IMR-90 (cell line): Measurements from ENCODE around the gene SH3GL2. TPM values are rescaled to one million over a fixed set of nuclear protein-coding genes. Genes with fewer than 3 reads are reported as not detected.

ENCODE experiments used
- ATAC-seq: fragments of 200-7000 bp; cut with Tn5 transposase; 2 replicates; pipeline ENCODE4 v1.9.1; 2020; ENCODE audit warnings: low read depth, mild to moderate bottlenecking, moderate library complexity
- BruUV-seq: library from RNA; stranded (reverse); fragments of 400-500 nt; replicated peaks from 2 replicates; lab custom pipeline; 2021; lab: Mats Ljungman, UMichigan
- CTCF ChIA-PET: fragments of 300-600 bp; formaldehyde crosslinking; extraction: SDS; loops from one replicate; lab custom pipeline; 2021; ENCODE audit warnings: antibody characterized with exemption; lab: Yijun Ruan, JAX
- POLR2A ChIA-PET: fragments of 300-600 bp; sonication (Branson Sonifier 250); formaldehyde crosslinking; loops from one replicate; lab custom pipeline; 2022; ENCODE audit warnings: antibody characterized with exemption; ENCODE audit not compliant: unreplicated experiment; lab: Charles Lee
- DNase-seq: peaks from one replicate; pipeline ENCODE4 v3.0.0; 2013
- H2AFZ ChIP-seq: replicated peaks from 2 replicates; pipeline ENCODE3; 2013; ENCODE audit warnings: low read length, mild to moderate bottlenecking; ENCODE audit not compliant: poor library complexity
- H2AK5ac ChIP-seq: 2 replicates; pipeline ENCODE4 v1.6.1; 2013; ENCODE audit warnings: low read depth, low read length, inconsistent platforms
- H2AK9ac ChIP-seq: replicated peaks from 2 replicates; pipeline ENCODE3; 2013; ENCODE audit warnings: mild to moderate bottlenecking, low read depth, low read length, moderate library complexity; ENCODE audit not compliant: poor library complexity
- H2BK120ac ChIP-seq: 2 replicates; pipeline ENCODE4 v1.6.1; 2013; ENCODE audit warnings: low read depth, low read length, inconsistent platforms
- H2BK15ac ChIP-seq: 3 replicates; pipeline ENCODE4 v1.6.1; 2013; ENCODE audit warnings: low read depth, low read length, inconsistent platforms
- H2BK20ac ChIP-seq: 2 replicates; pipeline ENCODE4 v1.6.1; 2013; ENCODE audit warnings: low read depth, mild to moderate bottlenecking, inconsistent platforms, low read length, moderate library complexity
- H2BK5ac ChIP-seq: 2 replicates; pipeline ENCODE4 v1.6.1; 2013; ENCODE audit warnings: mild to moderate bottlenecking, low read depth, low read length, inconsistent platforms; ENCODE audit not compliant: poor library complexity, severe bottlenecking
- H3K14ac ChIP-seq: replicated peaks from 2 replicates; pipeline ENCODE4 v1.6.1; 2013; ENCODE audit warnings: low read depth, low read length, inconsistent platforms
- H3K18ac ChIP-seq: 2 replicates; pipeline ENCODE4 v1.6.1; 2013; ENCODE audit warnings: low read depth, low read length, control low read depth
- H3K23ac ChIP-seq: 2 replicates; pipeline ENCODE4 v1.6.1; 2013; ENCODE audit warnings: low read depth, low read length, inconsistent platforms
- H3K27ac ChIP-seq: 2 replicates; pipeline ENCODE4 v1.5.1; 2013; ENCODE audit warnings: mild to moderate bottlenecking, control low read depth, low read length; ENCODE audit not compliant: insufficient read depth
- H3K27me3 ChIP-seq: 2 replicates; pipeline ENCODE4 v1.6.1; 2013; ENCODE audit warnings: low read length; ENCODE audit not compliant: control insufficient read depth, insufficient read depth
- H3K36me3 ChIP-seq: 2 replicates; pipeline ENCODE4 v1.6.1; 2013; ENCODE audit warnings: low read length, mixed read lengths; ENCODE audit not compliant: control insufficient read depth, insufficient read depth
- H3K4ac ChIP-seq: 2 replicates; pipeline ENCODE4 v1.6.1; 2013; ENCODE audit warnings: low read depth, low read length, inconsistent platforms
- H3K4me1 ChIP-seq: 2 replicates; pipeline ENCODE4 v1.6.1; 2013; ENCODE audit warnings: low read length, mixed read lengths; ENCODE audit not compliant: control insufficient read depth, insufficient read depth
- H3K4me2 ChIP-seq: 2 replicates; pipeline ENCODE4 v1.6.1; 2013; ENCODE audit warnings: low read depth, mild to moderate bottlenecking, control low read depth, low read length, moderate library complexity
- H3K4me3 ChIP-seq: 2 replicates; pipeline ENCODE4 v1.5.1; 2013; ENCODE audit warnings: low read depth, mild to moderate bottlenecking, control low read depth, low read length, moderate library complexity; ENCODE audit not compliant: insufficient read depth
- H3K56ac ChIP-seq: 2 replicates; pipeline ENCODE4 v1.6.1; 2013; ENCODE audit warnings: low read length, inconsistent platforms; ENCODE audit not compliant: insufficient read depth; ENCODE audit errors: extremely low read depth
- H3K79me1 ChIP-seq, 2 experiments: 2 replicates each; pipeline ENCODE4 v1.6.1; 2013; ENCODE audit warnings: low read length in 2 of 2, inconsistent platforms in 1 of 2, low read depth in 1 of 2
- H3K9ac ChIP-seq: 2 replicates; pipeline ENCODE4 v1.6.1; 2013; ENCODE audit warnings: low read depth, low read length, control low read depth
- H3K9me1 ChIP-seq: 2 replicates; pipeline ENCODE4 v1.6.1; 2013; ENCODE audit warnings: low read length, inconsistent platforms; ENCODE audit not compliant: insufficient read depth
- H3K9me3 ChIP-seq: 2 replicates; pipeline ENCODE4 v1.6.1; 2013; ENCODE audit warnings: low read length; ENCODE audit not compliant: control insufficient read depth, insufficient read depth
- H4K20me1 ChIP-seq: 2 replicates; pipeline ENCODE4 v1.6.1; 2013; ENCODE audit warnings: low read length, inconsistent platforms; ENCODE audit not compliant: insufficient read depth
- H4K5ac ChIP-seq: 2 replicates; pipeline ENCODE4 v1.6.1; 2013; ENCODE audit warnings: mild to moderate bottlenecking, low read depth, low read length, control low read depth
- H4K8ac ChIP-seq, 2 experiments: 2 replicates each; pipeline ENCODE4 v1.6.1; 2013; ENCODE audit warnings: low read depth in 2 of 2, low read length in 2 of 2, control low read depth in 1 of 2, inconsistent platforms in 1 of 2
- H4K91ac ChIP-seq: 2 replicates; pipeline ENCODE4 v1.6.1; 2013; ENCODE audit warnings: low read depth, low read length, inconsistent platforms; ENCODE audit not compliant: insufficient read depth
- BHLHE40 ChIP-seq: fragments of 150-350 bp; IDR thresholded peaks from 2 replicates; pipeline ENCODE4 v1.6.1; 2016; ENCODE audit warnings: mild to moderate bottlenecking, low read depth, low read length
- CHD1 ChIP-seq: IDR thresholded peaks from 2 replicates; pipeline ENCODE4 v1.6.1; 2012; ENCODE audit warnings: low read depth, low read length, improper control_type of control experiment
- CTCF ChIP-seq: conservative IDR thresholded peaks from 2 replicates; pipeline ENCODE4 v1.5.1; 2012; ENCODE audit warnings: mild to moderate bottlenecking, low read depth, low read length, improper control_type of control experiment
- ELK1 ChIP-seq: fragments of 150-350 bp; IDR thresholded peaks from 2 replicates; pipeline ENCODE4 v1.6.1; 2016; ENCODE audit warnings: low read depth, mild to moderate bottlenecking, low read length, moderate library complexity, borderline replicate concordance
- FOS ChIP-seq: fragments of 150-350 bp; IDR thresholded peaks from 2 replicates; pipeline ENCODE4 v1.6.1; 2016; ENCODE audit warnings: low read depth, low read length
- MAZ ChIP-seq: IDR thresholded peaks from 2 replicates; pipeline ENCODE4 v1.6.1; 2012; ENCODE audit warnings: low read depth, mild to moderate bottlenecking, low read length, improper control_type of control experiment, moderate library complexity, borderline replicate concordance
- MXI1 ChIP-seq: IDR thresholded peaks from 2 replicates; pipeline ENCODE4 v1.6.1; 2012; ENCODE audit warnings: low read depth, mild to moderate bottlenecking, low read length, moderate library complexity, borderline replicate concordance
- NFE2L2 ChIP-seq: fragments of 150-350 bp; IDR thresholded peaks from 2 replicates; pipeline ENCODE4 v1.6.1; 2016; ENCODE audit warnings: low read depth, mild to moderate bottlenecking, low read length
- POLR2A ChIP-seq: IDR thresholded peaks from 2 replicates; pipeline ENCODE4 v1.6.1; 2012; ENCODE audit warnings: mild to moderate bottlenecking, low read depth, low read length
- RFX5 ChIP-seq: IDR thresholded peaks from 2 replicates; pipeline ENCODE4 v1.8.0; 2012; ENCODE audit warnings: low read depth, mild to moderate bottlenecking, low read length, moderate library complexity
- SMC3 ChIP-seq: fragments of 150-350 bp; IDR thresholded peaks from 2 replicates; pipeline ENCODE4 v1.6.1; 2016; ENCODE audit warnings: low read depth, mild to moderate bottlenecking, antibody characterized with exemption, low read length, moderate library complexity
- USF2 ChIP-seq: fragments of 150-350 bp; IDR thresholded peaks from 2 replicates; pipeline ENCODE4 v1.6.1; 2017; ENCODE audit warnings: mild to moderate bottlenecking, antibody characterized with exemption, low read length, low read depth
- dilution Hi-C: fragments of 300-500 bp; cut with HindIII; formaldehyde crosslinking; loops from one replicate; pipeline ENCODE4 v1.14.3; 2018; ENCODE audit warnings: low sequenced_read_pairs; ENCODE audit not compliant: unreplicated experiment
- in situ Hi-C: fragments of 300-500 bp; cut with MboI; formaldehyde crosslinking; loops from 3 replicates; pipeline ENCODE4 v1.14.3; 2019; ENCODE audit warnings: low sequenced_read_pairs, inconsistent platforms, mixed read lengths
- intact Hi-C: fragments of 100-400 bp; cut with micrococcal nuclease; formaldehyde crosslinking; loops from 2 replicates; pipeline ENCODE4 v1.10.0; 2022
- polyA plus RNA-seq, 3 experiments: library from polyadenylated mRNA; depleted of rRNA; stranded (reverse); fragments of >200 nt; gene quantifications; 2 replicates each; pipeline ENCODE4 v1.2.3, GENCODE V29; 2012; ENCODE audit warnings: low replicate concordance in 1 of 3
- total RNA-seq: library from RNA; depleted of rRNA; stranded (reverse); fragments of >200 nt; gene quantifications from 2 replicates; pipeline ENCODE4 v1.2.3, GENCODE V29; 2012

Gene SH3GL2
- total and polyA plus RNA-seq, 2 of the 4 experiments (the other 2 are of a cell fraction): under 0.01 to 0.05 TPM

GRCh38 chr9:17624571-17624970 is 45.7 kb downstream of the SH3GL2 start:
- Histone ChIP-seq H3K9ac (no peak overlapping the region), H4K5ac (no peak overlapping the region), H2AFZ (no peak overlapping the region), H3K18ac (no peak overlapping the region), H3K4me3 (no peak overlapping the region), H3K27me3 (peaks cover 4% of the 10 kb centered on the region; the same call in 1 of the 2 replicates), H3K36me3 (no peaks in the 10 kb centered on the region), H4K91ac (no peak overlapping the region), H2AK5ac (no peak overlapping the region), H3K23ac (no peak overlapping the region), H3K9me1 (no peaks in the 10 kb centered on the region; the same call in 1 of the 2 replicates), H2BK20ac (no peak overlapping the region), H3K4me1 (peaks cover 2% of the 10 kb centered on the region; the same call in 1 of the 2 replicates), H2AK9ac (no peak overlapping the region), H3K56ac (no peak overlapping the region), H2BK15ac (no peak overlapping the region), H3K27ac (no peak overlapping the region), H3K14ac (no peak overlapping the region), H3K4me2 (no peak overlapping the region), H4K20me1 (no peaks in the 10 kb centered on the region), H3K4ac (no peak overlapping the region), H3K9me3 (no peaks in the 10 kb centered on the region), H2BK120ac (no peak overlapping the region), H2BK5ac (no peak overlapping the region), H4K8ac (no peak overlapping the region), H3K79me1 (no peaks in the 10 kb centered on the region)
- ATAC-seq (no peak), DNase-seq (no peak)
- POLR2A ChIA-PET: no interaction called here
- CTCF ChIA-PET: no interaction called here
- no TSS peak for BruUV-seq
- dilution Hi-C loops: no loop called here
- intact Hi-C loops: no loop called here
- TF ChIP-seq NFE2L2 (no peak), MAZ (no peak), RFX5 (no peak), BHLHE40 (no peak), SMC3 (no peak), MXI1 (no peak), FOS (no peak), CHD1 (no peak), CTCF (no peak), USF2 (no peak), ELK1 (no peak), POLR2A (no peak)
- in situ Hi-C loops: no loop called here
